IMR-90 (cell line): ENCODE data around the gene SVIP. TPM values are rescaled to one million over a fixed set of nuclear protein-coding genes. Genes with fewer than 3 reads are reported as not detected.

Experiments
- ATAC-seq: fragments of 200-7000 bp; cut with Tn5 transposase; 2 replicates; pipeline ENCODE4 v1.9.1; 2020; ENCODE audit warnings: low read depth, mild to moderate bottlenecking, moderate library complexity
- BruUV-seq: library from RNA; stranded (reverse); fragments of 400-500 nt; replicated peaks from 2 replicates; lab custom pipeline; 2021; lab: Mats Ljungman, UMichigan
- CTCF ChIA-PET: fragments of 300-600 bp; formaldehyde crosslinking; extraction: SDS; loops from one replicate; lab custom pipeline; 2021; ENCODE audit warnings: antibody characterized with exemption; lab: Yijun Ruan, JAX
- POLR2A ChIA-PET: fragments of 300-600 bp; sonication (Branson Sonifier 250); formaldehyde crosslinking; loops from one replicate; lab custom pipeline; 2022; ENCODE audit warnings: antibody characterized with exemption; ENCODE audit not compliant: unreplicated experiment; lab: Charles Lee
- DNase-seq: peaks from one replicate; pipeline ENCODE4 v3.0.0; 2013
- H2AFZ ChIP-seq: replicated peaks from 2 replicates; pipeline ENCODE3; 2013; ENCODE audit warnings: low read length, mild to moderate bottlenecking; ENCODE audit not compliant: poor library complexity
- H2AK5ac ChIP-seq: 2 replicates; pipeline ENCODE4 v1.6.1; 2013; ENCODE audit warnings: low read depth, low read length, inconsistent platforms
- H2AK9ac ChIP-seq: replicated peaks from 2 replicates; pipeline ENCODE3; 2013; ENCODE audit warnings: mild to moderate bottlenecking, low read depth, low read length, moderate library complexity; ENCODE audit not compliant: poor library complexity
- H2BK120ac ChIP-seq: 2 replicates; pipeline ENCODE4 v1.6.1; 2013; ENCODE audit warnings: low read depth, low read length, inconsistent platforms
- H2BK15ac ChIP-seq: 3 replicates; pipeline ENCODE4 v1.6.1; 2013; ENCODE audit warnings: low read depth, low read length, inconsistent platforms
- H2BK20ac ChIP-seq: 2 replicates; pipeline ENCODE4 v1.6.1; 2013; ENCODE audit warnings: low read depth, mild to moderate bottlenecking, inconsistent platforms, low read length, moderate library complexity
- H2BK5ac ChIP-seq: 2 replicates; pipeline ENCODE4 v1.6.1; 2013; ENCODE audit warnings: mild to moderate bottlenecking, low read depth, low read length, inconsistent platforms; ENCODE audit not compliant: poor library complexity, severe bottlenecking
- H3K14ac ChIP-seq: replicated peaks from 2 replicates; pipeline ENCODE4 v1.6.1; 2013; ENCODE audit warnings: low read depth, low read length, inconsistent platforms
- H3K18ac ChIP-seq: 2 replicates; pipeline ENCODE4 v1.6.1; 2013; ENCODE audit warnings: low read depth, low read length, control low read depth
- H3K23ac ChIP-seq: 2 replicates; pipeline ENCODE4 v1.6.1; 2013; ENCODE audit warnings: low read depth, low read length, inconsistent platforms
- H3K27ac ChIP-seq: 2 replicates; pipeline ENCODE4 v1.5.1; 2013; ENCODE audit warnings: mild to moderate bottlenecking, control low read depth, low read length; ENCODE audit not compliant: insufficient read depth
- H3K27me3 ChIP-seq: 2 replicates; pipeline ENCODE4 v1.6.1; 2013; ENCODE audit warnings: low read length; ENCODE audit not compliant: control insufficient read depth, insufficient read depth
- H3K36me3 ChIP-seq: 2 replicates; pipeline ENCODE4 v1.6.1; 2013; ENCODE audit warnings: low read length, mixed read lengths; ENCODE audit not compliant: control insufficient read depth, insufficient read depth
- H3K4ac ChIP-seq: 2 replicates; pipeline ENCODE4 v1.6.1; 2013; ENCODE audit warnings: low read depth, low read length, inconsistent platforms
- H3K4me1 ChIP-seq: 2 replicates; pipeline ENCODE4 v1.6.1; 2013; ENCODE audit warnings: low read length, mixed read lengths; ENCODE audit not compliant: control insufficient read depth, insufficient read depth
- H3K4me2 ChIP-seq: 2 replicates; pipeline ENCODE4 v1.6.1; 2013; ENCODE audit warnings: low read depth, mild to moderate bottlenecking, control low read depth, low read length, moderate library complexity
- H3K4me3 ChIP-seq: 2 replicates; pipeline ENCODE4 v1.5.1; 2013; ENCODE audit warnings: low read depth, mild to moderate bottlenecking, control low read depth, low read length, moderate library complexity; ENCODE audit not compliant: insufficient read depth
- H3K56ac ChIP-seq: 2 replicates; pipeline ENCODE4 v1.6.1; 2013; ENCODE audit warnings: low read length, inconsistent platforms; ENCODE audit not compliant: insufficient read depth; ENCODE audit errors: extremely low read depth
- H3K79me1 ChIP-seq, 2 experiments: 2 replicates each; pipeline ENCODE4 v1.6.1; 2013; ENCODE audit warnings: low read length in 2 of 2, inconsistent platforms in 1 of 2, low read depth in 1 of 2
- H3K9ac ChIP-seq: 2 replicates; pipeline ENCODE4 v1.6.1; 2013; ENCODE audit warnings: low read depth, low read length, control low read depth
- H3K9me1 ChIP-seq: 2 replicates; pipeline ENCODE4 v1.6.1; 2013; ENCODE audit warnings: low read length, inconsistent platforms; ENCODE audit not compliant: insufficient read depth
- H3K9me3 ChIP-seq: 2 replicates; pipeline ENCODE4 v1.6.1; 2013; ENCODE audit warnings: low read length; ENCODE audit not compliant: control insufficient read depth, insufficient read depth
- H4K20me1 ChIP-seq: 2 replicates; pipeline ENCODE4 v1.6.1; 2013; ENCODE audit warnings: low read length, inconsistent platforms; ENCODE audit not compliant: insufficient read depth
- H4K5ac ChIP-seq: 2 replicates; pipeline ENCODE4 v1.6.1; 2013; ENCODE audit warnings: mild to moderate bottlenecking, low read depth, low read length, control low read depth
- H4K8ac ChIP-seq, 2 experiments: 2 replicates each; pipeline ENCODE4 v1.6.1; 2013; ENCODE audit warnings: low read depth in 2 of 2, low read length in 2 of 2, control low read depth in 1 of 2, inconsistent platforms in 1 of 2
- H4K91ac ChIP-seq: 2 replicates; pipeline ENCODE4 v1.6.1; 2013; ENCODE audit warnings: low read depth, low read length, inconsistent platforms; ENCODE audit not compliant: insufficient read depth
- BHLHE40 ChIP-seq: fragments of 150-350 bp; IDR thresholded peaks from 2 replicates; pipeline ENCODE4 v1.6.1; 2016; ENCODE audit warnings: mild to moderate bottlenecking, low read depth, low read length
- CEBPB ChIP-seq: IDR thresholded peaks from 2 replicates; pipeline ENCODE4 v1.6.1; 2012; ENCODE audit warnings: low read depth, low read length, improper control_type of control experiment
- CHD1 ChIP-seq: IDR thresholded peaks from 2 replicates; pipeline ENCODE4 v1.6.1; 2012; ENCODE audit warnings: low read depth, low read length, improper control_type of control experiment
- ELK1 ChIP-seq: fragments of 150-350 bp; IDR thresholded peaks from 2 replicates; pipeline ENCODE4 v1.6.1; 2016; ENCODE audit warnings: low read depth, mild to moderate bottlenecking, low read length, moderate library complexity, borderline replicate concordance
- FOS ChIP-seq: fragments of 150-350 bp; IDR thresholded peaks from 2 replicates; pipeline ENCODE4 v1.6.1; 2016; ENCODE audit warnings: low read depth, low read length
- MAFK ChIP-seq: IDR thresholded peaks from 2 replicates; pipeline ENCODE4 v1.6.1; 2012; ENCODE audit warnings: low read depth, low read length, improper control_type of control experiment
- MXI1 ChIP-seq: IDR thresholded peaks from 2 replicates; pipeline ENCODE4 v1.6.1; 2012; ENCODE audit warnings: low read depth, mild to moderate bottlenecking, low read length, moderate library complexity, borderline replicate concordance
- RAD21 ChIP-seq: IDR thresholded peaks from 2 replicates; pipeline ENCODE4 v1.6.1; 2012; ENCODE audit warnings: low read length, improper control_type of control experiment
- RCOR1 ChIP-seq: IDR thresholded peaks from 2 replicates; pipeline ENCODE4 v1.6.1; 2012; ENCODE audit warnings: mild to moderate bottlenecking, low read length, improper control_type of control experiment; ENCODE audit not compliant: insufficient replicate concordance
- RFX5 ChIP-seq: IDR thresholded peaks from 2 replicates; pipeline ENCODE4 v1.8.0; 2012; ENCODE audit warnings: low read depth, mild to moderate bottlenecking, low read length, moderate library complexity
- SMC3 ChIP-seq: fragments of 150-350 bp; IDR thresholded peaks from 2 replicates; pipeline ENCODE4 v1.6.1; 2016; ENCODE audit warnings: low read depth, mild to moderate bottlenecking, antibody characterized with exemption, low read length, moderate library complexity
- WGBS, 2 experiments: methylation state at CpG; one replicate each; pipeline versions ENCODE4 v1.1.5 to v1.1.7; 2013; ENCODE audit warnings: missing lambda C conversion rate in 2 of 2; ENCODE audit not compliant: insufficient read length in 1 of 2; ENCODE audit errors: extremely low coverage in 2 of 2; 5-methylcytosine and 5-hydroxymethylcytosine counted together
- dilution Hi-C: fragments of 300-500 bp; cut with HindIII; formaldehyde crosslinking; loops from one replicate; pipeline ENCODE4 v1.14.3; 2018; ENCODE audit warnings: low sequenced_read_pairs; ENCODE audit not compliant: unreplicated experiment
- in situ Hi-C: fragments of 300-500 bp; cut with MboI; formaldehyde crosslinking; loops from 3 replicates; pipeline ENCODE4 v1.14.3; 2019; ENCODE audit warnings: low sequenced_read_pairs, inconsistent platforms, mixed read lengths
- intact Hi-C: fragments of 100-400 bp; cut with micrococcal nuclease; formaldehyde crosslinking; loops from 2 replicates; pipeline ENCODE4 v1.10.0; 2022
- polyA plus RNA-seq, 3 experiments: library from polyadenylated mRNA; depleted of rRNA; stranded (reverse); fragments of >200 nt; gene quantifications; 2 replicates each; pipeline ENCODE4 v1.2.3, GENCODE V29; 2012; ENCODE audit warnings: low replicate concordance in 1 of 3
- total RNA-seq: library from RNA; depleted of rRNA; stranded (reverse); fragments of >200 nt; gene quantifications from 2 replicates; pipeline ENCODE4 v1.2.3, GENCODE V29; 2012
- TF ChIP-seq, protein P1 (sequence below): conservative IDR thresholded peaks from 2 replicates; pipeline ENCODE4 v1.5.1; 2012; ENCODE audit warnings: mild to moderate bottlenecking, low read depth, low read length, improper control_type of control experiment

The SVIP gene
- total and polyA plus RNA-seq, 2 of the 4 experiments (the other 2 are of a cell fraction), result 2.0 to 6.8 TPM

GRCh38 chr11:22809893-22810292, 19.7 kb downstream of the SVIP start:
- in situ Hi-C loops, result no loop called here
- ChIA-PET POLR2A (no interaction called here), CTCF (no interaction called here)
- TF ChIP-seq SMC3, result no peak
- no peak for TF ChIP-seq MXI1
- no peak for TF ChIP-seq RAD21
- TF ChIP-seq BHLHE40, result no peak
- TF ChIP-seq MAFK, result no peak
- TF ChIP-seq CHD1, result no peak
- TF ChIP-seq RFX5, result no peak
- TF ChIP-seq RCOR1, result no peak
- TF ChIP-seq, protein P1, sequence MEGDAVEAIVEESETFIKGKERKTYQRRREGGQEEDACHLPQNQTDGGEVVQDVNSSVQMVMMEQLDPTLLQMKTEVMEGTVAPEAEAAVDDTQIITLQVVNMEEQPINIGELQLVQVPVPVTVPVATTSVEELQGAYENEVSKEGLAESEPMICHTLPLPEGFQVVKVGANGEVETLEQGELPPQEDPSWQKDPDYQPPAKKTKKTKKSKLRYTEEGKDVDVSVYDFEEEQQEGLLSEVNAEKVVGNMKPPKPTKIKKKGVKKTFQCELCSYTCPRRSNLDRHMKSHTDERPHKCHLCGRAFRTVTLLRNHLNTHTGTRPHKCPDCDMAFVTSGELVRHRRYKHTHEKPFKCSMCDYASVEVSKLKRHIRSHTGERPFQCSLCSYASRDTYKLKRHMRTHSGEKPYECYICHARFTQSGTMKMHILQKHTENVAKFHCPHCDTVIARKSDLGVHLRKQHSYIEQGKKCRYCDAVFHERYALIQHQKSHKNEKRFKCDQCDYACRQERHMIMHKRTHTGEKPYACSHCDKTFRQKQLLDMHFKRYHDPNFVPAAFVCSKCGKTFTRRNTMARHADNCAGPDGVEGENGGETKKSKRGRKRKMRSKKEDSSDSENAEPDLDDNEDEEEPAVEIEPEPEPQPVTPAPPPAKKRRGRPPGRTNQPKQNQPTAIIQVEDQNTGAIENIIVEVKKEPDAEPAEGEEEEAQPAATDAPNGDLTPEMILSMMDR, result no peak
- TF ChIP-seq FOS, result no peak
- TF ChIP-seq CEBPB, result no peak
- no peak for TF ChIP-seq ELK1
- Histone ChIP-seq H3K9me1 (no peaks in the 10 kb centered on the region), H3K9ac (no peak overlapping the region), H2BK5ac (no peak overlapping the region), H2AFZ (no peak overlapping the region), H3K56ac (no peak overlapping the region), H3K27ac (no peak overlapping the region), H2BK20ac (no peak overlapping the region), H2BK15ac (no peak overlapping the region), H2BK120ac (no peak overlapping the region), H3K4me1 (no peaks in the 10 kb centered on the region), H3K36me3 (no peaks in the 10 kb centered on the region), H3K79me1 (no peaks in the 10 kb centered on the region), H4K20me1 (no peaks in the 10 kb centered on the region), H3K9me3 (no peaks in the 10 kb centered on the region), H3K23ac (no peak overlapping the region), H3K18ac (no peak overlapping the region), H4K5ac (no peak overlapping the region), H4K91ac (no peak overlapping the region), H3K4me2 (no peak overlapping the region), H3K4ac (no peak overlapping the region), H3K4me3 (no peak overlapping the region), H3K14ac (no peak overlapping the region), H2AK9ac (no peak overlapping the region), H4K8ac (no peak overlapping the region), H2AK5ac (no peak overlapping the region), H3K27me3 (no peaks in the 10 kb centered on the region)
- intact Hi-C loops, result no loop called here
- dilution Hi-C loops, result no loop called here
- ATAC-seq (no peak), DNase-seq (no peak)
- BruUV-seq, result no TSS peak
- WGBS, 2 experiments, result no CpG with 5 or more reads among the region's 3 CpGs
